ENCODE results near the gene RPS6KA6. TPM values are rescaled to one million over a fixed set of nuclear protein-coding genes. Genes with fewer than 3 reads are reported as not detected.

The RPS6KA6 gene
- total RNA-seq, 2 donors from 2014 or later: 1.4 to 1.7 TPM

DNA sequence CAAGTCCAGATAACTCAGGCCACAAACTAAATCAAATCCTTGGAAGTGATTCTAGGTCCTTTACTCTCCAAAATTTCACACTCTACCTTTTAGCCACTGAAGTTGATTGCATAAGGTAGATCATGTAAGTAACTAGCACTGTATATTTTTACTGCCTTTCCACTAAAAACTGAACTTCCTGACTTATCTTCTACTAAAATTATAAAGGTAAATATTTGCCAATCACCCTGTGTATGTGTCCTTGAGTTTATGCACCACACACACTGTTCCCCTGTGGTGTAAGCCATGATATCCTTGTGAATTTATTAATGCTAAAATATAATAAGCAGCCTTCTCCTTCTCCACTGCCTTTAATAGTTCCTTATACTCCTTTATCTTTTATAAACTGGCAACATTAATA is 25.6 kb downstream of the RPS6KA6 start:
- Histone ChIP-seq H3K27ac (no peak overlapping the region), H3K36me3 (no peaks in the 10 kb centered on the region), H3K9me3 (no peaks in the 10 kb centered on the region), H3K4me3 (no peak overlapping the region), H3K4me1 (no peaks in the 10 kb centered on the region), H3K27me3 (no peaks in the 10 kb centered on the region)
- no peak for TF ChIP-seq CTCF (IDR thresholded peaks at IDR 0.05)
- DNase-seq (ENCODE audit: low spot score): no peak

DNA sequence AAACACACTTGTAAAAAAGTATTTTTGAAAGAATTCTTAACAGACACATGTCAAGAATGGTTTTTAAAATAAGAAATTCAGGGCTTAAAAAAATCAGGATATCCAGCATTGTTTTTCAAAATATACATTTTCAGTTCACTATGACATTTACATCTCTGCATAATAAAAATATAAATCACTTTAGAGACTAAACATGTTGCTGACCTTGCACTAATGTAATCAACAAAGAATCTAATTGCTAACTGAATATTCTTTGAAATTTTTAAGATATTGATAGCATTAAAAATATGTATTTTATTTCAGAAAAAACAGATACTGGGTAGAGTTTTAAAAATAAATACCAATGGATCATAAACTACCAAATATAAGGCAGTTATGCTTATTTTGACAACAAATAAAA is 26.4 kb downstream of the RPS6KA6 start:
- Histone ChIP-seq H3K4me1 (no peaks in the 10 kb centered on the region), H3K9me3 (no peaks in the 10 kb centered on the region), H3K36me3 (no peaks in the 10 kb centered on the region), H3K27ac (no peak overlapping the region), H3K4me3 (no peak overlapping the region), H3K27me3 (no peaks in the 10 kb centered on the region)
- no peak for TF ChIP-seq CTCF (IDR thresholded peaks at IDR 0.05)
- no peak for DNase-seq (ENCODE audit: low spot score)

DNA sequence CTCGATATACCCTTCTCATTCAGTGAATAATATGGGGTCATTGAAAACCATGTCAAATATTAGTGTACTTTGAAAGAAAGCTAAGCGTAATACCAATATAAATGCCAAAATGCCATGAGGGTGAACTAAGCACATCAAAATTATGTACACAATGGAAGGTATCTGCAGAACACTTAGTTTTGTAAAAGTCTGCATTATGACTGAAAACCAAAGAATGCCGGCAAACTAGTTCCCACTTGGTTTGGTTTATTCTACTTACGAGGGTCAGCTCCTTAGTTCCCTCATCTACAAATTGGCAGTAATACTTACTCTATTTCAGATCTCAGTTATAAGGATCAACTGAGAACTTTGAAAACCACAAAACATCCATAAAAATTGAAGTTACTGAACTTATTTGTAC is 27.3 kb downstream of the RPS6KA6 start:
- DNase-seq (ENCODE audit: low spot score): no peak
- H3K4me3 ChIP-seq: no peak overlapping the region
- TF ChIP-seq CTCF (IDR thresholded peaks at IDR 0.05): no peak
- no peaks in the 10 kb centered on the region for H3K4me1 ChIP-seq
- H3K36me3 ChIP-seq: no peaks in the 10 kb centered on the region
- no peak overlapping the region for H3K27ac ChIP-seq
- H3K27me3 ChIP-seq: no peaks in the 10 kb centered on the region
- H3K9me3 ChIP-seq: no peaks in the 10 kb centered on the region

- no peak for TF ChIP-seq CTCF (IDR thresholded peaks at IDR 0.05)
- DNase-seq (ENCODE audit: low spot score): no peak
- H3K27me3 ChIP-seq: no peaks in the 10 kb centered on the region
- H3K9me3 ChIP-seq: no peaks in the 10 kb centered on the region
- no peaks in the 10 kb centered on the region for H3K4me1 ChIP-seq
- H3K4me3 ChIP-seq: no peak overlapping the region
- no peaks in the 10 kb centered on the region for H3K36me3 ChIP-seq
- H3K27ac ChIP-seq: no peak overlapping the region
Measured at GRCh38 chrX:84156821-84157220, 31.2 kb downstream of the RPS6KA6 start.

GRCh38 chrX:84155938-84156337 is 32.1 kb downstream of the RPS6KA6 start:
- DNase-seq (ENCODE audit: low spot score): no peak
- no peaks in the 10 kb centered on the region for H3K27me3 ChIP-seq
- no peaks in the 10 kb centered on the region for H3K36me3 ChIP-seq
- H3K4me3 ChIP-seq: no peak overlapping the region
- no peaks in the 10 kb centered on the region for H3K4me1 ChIP-seq
- H3K9me3 ChIP-seq: no peaks in the 10 kb centered on the region
- H3K27ac ChIP-seq: no peak overlapping the region
- TF ChIP-seq CTCF (IDR thresholded peaks at IDR 0.05): no peak

GRCh38 chrX:84153538-84153937 is 34.5 kb downstream of the RPS6KA6 start:
- Histone ChIP-seq H3K4me3 (no peak overlapping the region), H3K9me3 (no peaks in the 10 kb centered on the region), H3K36me3 (no peaks in the 10 kb centered on the region), H3K27ac (no peak overlapping the region), H3K4me1 (no peaks in the 10 kb centered on the region), H3K27me3 (no peaks in the 10 kb centered on the region)
- no peak for DNase-seq (ENCODE audit: low spot score)
- TF ChIP-seq CTCF (IDR thresholded peaks at IDR 0.05): no peak
